Thyroid gland (tissue), 4 donors: ENCODE results near the gene TBR1.

Source experiments
- POLR2A ChIP-seq, 2 donors: fragments of 450-650 bp; IDR thresholded peaks; one replicate each; pipeline ENCODE4 v1.6.1; 2017; ENCODE audit warnings: antibody characterized with exemption in 2 of 2, mild to moderate bottlenecking in 2 of 2, moderate library complexity in 1 of 2
- TF ChIP-seq, protein P1 (sequence below), 6 experiments: fragments of 200-600 bp in 3 of 6; fragments of 450-650 bp in 3 of 6; sonication (generic) in 3 of 6; IDR thresholded peaks; one replicate each; pipeline ENCODE4 v1.5.1; 2016 to 2019; ENCODE audit warnings: antibody characterized with exemption in 6 of 6, mild to moderate bottlenecking in 2 of 6, inconsistent platforms in 1 of 6, moderate library complexity in 1 of 6

DNA sequence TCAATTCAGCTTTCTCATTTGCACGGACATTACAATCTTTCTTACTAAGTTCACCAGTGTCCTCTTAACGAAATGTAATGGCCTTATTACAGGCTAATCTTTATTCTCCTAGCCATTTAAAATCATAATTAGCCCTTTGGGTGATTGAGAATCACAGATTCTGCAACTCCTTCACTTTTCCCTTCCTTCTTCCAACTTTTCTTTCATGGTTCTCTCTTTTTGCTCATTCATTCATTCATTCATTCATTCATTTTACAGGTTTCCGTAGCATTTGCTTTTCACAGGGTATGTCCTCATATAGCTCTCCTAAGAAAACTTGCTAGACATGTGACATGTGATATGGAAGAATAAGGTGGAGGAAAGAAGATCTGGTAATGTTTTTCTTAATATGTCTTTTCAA, 16.0 kb downstream of the TBR1 start:
- TF ChIP-seq, protein P1, sequence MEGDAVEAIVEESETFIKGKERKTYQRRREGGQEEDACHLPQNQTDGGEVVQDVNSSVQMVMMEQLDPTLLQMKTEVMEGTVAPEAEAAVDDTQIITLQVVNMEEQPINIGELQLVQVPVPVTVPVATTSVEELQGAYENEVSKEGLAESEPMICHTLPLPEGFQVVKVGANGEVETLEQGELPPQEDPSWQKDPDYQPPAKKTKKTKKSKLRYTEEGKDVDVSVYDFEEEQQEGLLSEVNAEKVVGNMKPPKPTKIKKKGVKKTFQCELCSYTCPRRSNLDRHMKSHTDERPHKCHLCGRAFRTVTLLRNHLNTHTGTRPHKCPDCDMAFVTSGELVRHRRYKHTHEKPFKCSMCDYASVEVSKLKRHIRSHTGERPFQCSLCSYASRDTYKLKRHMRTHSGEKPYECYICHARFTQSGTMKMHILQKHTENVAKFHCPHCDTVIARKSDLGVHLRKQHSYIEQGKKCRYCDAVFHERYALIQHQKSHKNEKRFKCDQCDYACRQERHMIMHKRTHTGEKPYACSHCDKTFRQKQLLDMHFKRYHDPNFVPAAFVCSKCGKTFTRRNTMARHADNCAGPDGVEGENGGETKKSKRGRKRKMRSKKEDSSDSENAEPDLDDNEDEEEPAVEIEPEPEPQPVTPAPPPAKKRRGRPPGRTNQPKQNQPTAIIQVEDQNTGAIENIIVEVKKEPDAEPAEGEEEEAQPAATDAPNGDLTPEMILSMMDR (IDR thresholded peaks at IDR 0.05), result no peak
- no peak for TF ChIP-seq POLR2A (IDR thresholded peaks at IDR 0.05)
